Measurements from ENCODE around the gene ANO3. TPM values are rescaled to one million over a fixed set of nuclear protein-coding genes. Genes with fewer than 3 reads are reported as not detected.

The ANO3 gene
- total RNA-seq, 1 experiment from 2014 or later: not detected

GRCh38 chr11:26519469-26519868 lies 187.5 kb downstream of the ANO3 start:
- DNase-seq: no peak
- ATAC-seq: no peak
- intact Hi-C loops (cut with micrococcal nuclease): no loop called here
- Histone ChIP-seq H3K4me2 (ENCODE audit: low read length) (no peak overlapping the region), H2AFZ (ENCODE audit: low read length) (no peak overlapping the region), H3K9ac (ENCODE audit: low read length) (no peak overlapping the region), H3F3A (ENCODE audit: low read length, unreplicated experiment) (no peaks in the 10 kb centered on the region), H3K79me2 (ENCODE audit: low read length) (no peaks in the 10 kb centered on the region), H4K20me1 (ENCODE audit: low read length) (no peaks in the 10 kb centered on the region), H3K36me3 (ENCODE audit: low read depth, low read length) (no peaks in the 10 kb centered on the region), H3K4me3 (ENCODE audit: low read length) (no peak overlapping the region), H3K9me2 (replicated peaks; ENCODE audit: low read length) (no peaks in the 10 kb centered on the region), H3K9me3 (ENCODE audit: low read length) (no peaks in the 10 kb centered on the region), H3K27ac (ENCODE audit: low read length) (no peak overlapping the region), H3K4me1 (ENCODE audit: insufficient read depth, low read length) (no peaks in the 10 kb centered on the region), H3K27me3 (ENCODE audit: low read length) (no peaks in the 10 kb centered on the region)
- BruUV-seq (replicated peaks): no TSS peak
- CTCF ChIA-PET: no interaction called here
- TF ChIP-seq CTCF (conservative IDR thresholded peaks at IDR 0.05; ENCODE audit: low read depth, low read length) (no peak), EZH2phosphoT487 (IDR thresholded peaks at IDR 0.05; ENCODE audit: borderline replicate concordance, low read length) (no peak), EZH2 (IDR thresholded peaks at IDR 0.05; ENCODE audit: low read length, unreplicated experiment) (no peak)
- POLR2A ChIA-PET (ENCODE audit: unreplicated experiment): no interaction called here

GRCh38 chr11:26522912-26523610 lies 191.1 kb downstream of the ANO3 start:
- Histone ChIP-seq H3K27ac (ENCODE audit: low read length) (no peak overlapping the region), H3K9me2 (replicated peaks; ENCODE audit: low read length) (no peaks in the 10 kb centered on the region), H3K9me3 (ENCODE audit: low read length) (no peaks in the 10 kb centered on the region), H3F3A (ENCODE audit: low read length, unreplicated experiment) (no peaks in the 10 kb centered on the region), H3K4me2 (ENCODE audit: low read length) (no peak overlapping the region), H3K4me1 (ENCODE audit: insufficient read depth, low read length) (no peaks in the 10 kb centered on the region), H4K20me1 (ENCODE audit: low read length) (no peaks in the 10 kb centered on the region), H3K9ac (ENCODE audit: low read length) (no peak overlapping the region), H2AFZ (ENCODE audit: low read length) (no peak overlapping the region), H3K27me3 (ENCODE audit: low read length) (no peaks in the 10 kb centered on the region), H3K79me2 (ENCODE audit: low read length) (no peaks in the 10 kb centered on the region), H3K36me3 (ENCODE audit: low read depth, low read length) (no peaks in the 10 kb centered on the region), H3K4me3 (ENCODE audit: low read length) (no peak overlapping the region)
- TF ChIP-seq CTCF (conservative IDR thresholded peaks at IDR 0.05; ENCODE audit: low read depth, low read length): peak; percentile 48; the same call in 1 of the 2 replicates
- TF ChIP-seq EZH2 (IDR thresholded peaks at IDR 0.05; ENCODE audit: low read length, unreplicated experiment): no peak
- ChIA-PET POLR2A (ENCODE audit: unreplicated experiment) (no interaction called here), CTCF (no interaction called here)
- ATAC-seq (no peak), DNase-seq (peak; percentile 45)
- BruUV-seq (replicated peaks): no TSS peak
- intact Hi-C loops (cut with micrococcal nuclease): no loop called here

GRCh38 chr11:26527685-26528084 lies 195.8 kb downstream of the ANO3 start:
- Histone ChIP-seq H3K79me2 (ENCODE audit: low read length) (no peaks in the 10 kb centered on the region), H3K27ac (ENCODE audit: low read length) (no peak overlapping the region), H3K27me3 (ENCODE audit: low read length) (no peaks in the 10 kb centered on the region), H4K20me1 (ENCODE audit: low read length) (no peaks in the 10 kb centered on the region), H3K4me3 (ENCODE audit: low read length) (no peak overlapping the region), H3K4me2 (ENCODE audit: low read length) (no peak overlapping the region), H3K9ac (ENCODE audit: low read length) (no peak overlapping the region), H3K9me2 (replicated peaks; ENCODE audit: low read length) (no peaks in the 10 kb centered on the region), H3K9me3 (ENCODE audit: low read length) (no peaks in the 10 kb centered on the region), H2AFZ (ENCODE audit: low read length) (no peak overlapping the region), H3K4me1 (ENCODE audit: insufficient read depth, low read length) (no peaks in the 10 kb centered on the region), H3K36me3 (ENCODE audit: low read depth, low read length) (no peaks in the 10 kb centered on the region), H3F3A (ENCODE audit: low read length, unreplicated experiment) (no peaks in the 10 kb centered on the region)
- CTCF ChIA-PET: no interaction called here
- no TSS peak for BruUV-seq (replicated peaks)
- no peak for TF ChIP-seq CTCF (conservative IDR thresholded peaks at IDR 0.05; ENCODE audit: low read depth, low read length)
- no peak for TF ChIP-seq EZH2 (IDR thresholded peaks at IDR 0.05; ENCODE audit: low read length, unreplicated experiment)
- TF ChIP-seq EZH2phosphoT487 (IDR thresholded peaks at IDR 0.05; ENCODE audit: borderline replicate concordance, low read length): no peak
- DNase-seq (no peak), ATAC-seq (no peak)
- intact Hi-C loops (cut with micrococcal nuclease): no loop called here
- POLR2A ChIA-PET (ENCODE audit: unreplicated experiment): no interaction called here

Data from PC-3 (cell line).